ENCODE data around the gene CPTP.

Gene CPTP

GRCh38 chr1:1332031-1332755 lies 7.6 kb downstream of the CPTP start:
- H3K27me3 Mint-ChIP-seq: no peaks in the 10 kb centered on the region

GRCh38 chr1:1332774-1333480 lies 8.3 kb downstream of the CPTP start:
- H3K4me1 Mint-ChIP-seq: peaks cover 7% of the 10 kb centered on the region
- ATAC-seq: no peak
- DNase-seq: no peak
- H3K9me3 Mint-ChIP-seq: peaks cover 4 to 6% of the 10 kb centered on the region in 2 donors
- H3K27ac Mint-ChIP-seq: peak overlapping the region in 1 of 2 donors; percentile 42
- H3K4me3 Mint-ChIP-seq: no peak overlapping the region
- H3K27me3 Mint-ChIP-seq: no peaks in the 10 kb centered on the region

More at GRCh38 chr1:1332031-1332755, 7.6 kb downstream of the CPTP start:
- H3K4me3 Mint-ChIP-seq: no peak overlapping the region
- peak overlapping the region in 1 of 2 donors; percentile 27 for H3K27ac Mint-ChIP-seq
- DNase-seq (no peak), ATAC-seq (no peak)
- H3K9me3 Mint-ChIP-seq: peaks cover 4 to 6% of the 10 kb centered on the region in 2 donors
- peaks cover 12% of the 10 kb centered on the region for H3K4me1 Mint-ChIP-seq

- no peak overlapping the region for H3K4me3 Mint-ChIP-seq
- H3K9me3 Mint-ChIP-seq: peaks cover 4 to 6% of the 10 kb centered on the region in 2 donors
- H3K27me3 Mint-ChIP-seq: no peaks in the 10 kb centered on the region
- DNase-seq: no peak
- peak overlapping the region in 1 of 2 donors; percentile 71 for H3K27ac Mint-ChIP-seq
- ATAC-seq: no peak
- peaks cover 6% of the 10 kb centered on the region for H3K4me1 Mint-ChIP-seq
Measured at GRCh38 chr1:1333551-1334241, 9.1 kb downstream of the CPTP start.

GRCh38 chr1:1334835-1335234 lies 10.2 kb downstream of the CPTP start:
- ATAC-seq (no peak), DNase-seq (no peak)
- H3K27me3 Mint-ChIP-seq: no peaks in the 10 kb centered on the region
- H3K4me3 Mint-ChIP-seq: no peak overlapping the region
- H3K9me3 Mint-ChIP-seq: peaks cover 2 to 3% of the 10 kb centered on the region in 2 donors
- no peaks in the 10 kb centered on the region for H3K4me1 Mint-ChIP-seq
- peak overlapping the region in 1 of 2 donors; percentile 74 for H3K27ac Mint-ChIP-seq

GRCh38 chr1:1335283-1335682 lies 10.7 kb downstream of the CPTP start:
- Mint-ChIP-seq H3K27me3 (no peaks in the 10 kb centered on the region), H3K27ac (no peak overlapping the region), H3K4me1 (no peaks in the 10 kb centered on the region), H3K4me3 (no peak overlapping the region), H3K9me3 (no peaks in the 10 kb centered on the region)
- ATAC-seq: no peak
- no peak for DNase-seq

GRCh38 chr1:1335792-1336248 lies 11.2 kb downstream of the CPTP start:
- Mint-ChIP-seq H3K4me1 (no peaks in the 10 kb centered on the region), H3K27me3 (no peaks in the 10 kb centered on the region), H3K9me3 (peaks cover 0 to under 1% of the 10 kb centered on the region in 2 donors), H3K27ac (no peak overlapping the region), H3K4me3 (no peak overlapping the region)
- DNase-seq (no peak), ATAC-seq (no peak)

- no peak for DNase-seq
- H3K9me3 Mint-ChIP-seq: peaks cover 0 to 6% of the 10 kb centered on the region in 2 donors
- no peaks in the 10 kb centered on the region for H3K4me1 Mint-ChIP-seq
- ATAC-seq: no peak
- no peaks in the 10 kb centered on the region for H3K27me3 Mint-ChIP-seq
- no peak overlapping the region for H3K4me3 Mint-ChIP-seq
- H3K27ac Mint-ChIP-seq: no peak overlapping the region
Measured at GRCh38 chr1:1336446-1336845, 11.8 kb downstream of the CPTP start.

GRCh38 chr1:1336931-1337792 lies 12.6 kb downstream of the CPTP start:
- Mint-ChIP-seq H3K27me3 (no peaks in the 10 kb centered on the region), H3K9me3 (peaks cover 0 to 7% of the 10 kb centered on the region in 2 donors), H3K27ac (no peak overlapping the region), H3K4me3 (no peak overlapping the region), H3K4me1 (no peaks in the 10 kb centered on the region)
- no peak for ATAC-seq
- no peak for DNase-seq

GRCh38 chr1:1337793-1338147 lies 13.2 kb downstream of the CPTP start:
- Mint-ChIP-seq H3K9me3 (peaks cover 0 to 7% of the 10 kb centered on the region in 2 donors), H3K27ac (no peak overlapping the region), H3K4me3 (no peak overlapping the region), H3K4me1 (peaks cover 2% of the 10 kb centered on the region), H3K27me3 (no peaks in the 10 kb centered on the region)
- DNase-seq (no peak), ATAC-seq (peak; percentile 30)

- no peak overlapping the region for H3K27ac Mint-ChIP-seq
- H3K4me3 Mint-ChIP-seq: no peak overlapping the region
- ATAC-seq (no peak), DNase-seq (no peak)
- peaks cover 8% of the 10 kb centered on the region for H3K4me1 Mint-ChIP-seq
- H3K27me3 Mint-ChIP-seq: no peaks in the 10 kb centered on the region
- peaks cover 0 to 7% of the 10 kb centered on the region in 2 donors for H3K9me3 Mint-ChIP-seq
Measured at GRCh38 chr1:1338278-1338677, 13.7 kb downstream of the CPTP start.

GRCh38 chr1:1340185-1340584 lies 15.6 kb downstream of the CPTP start:
- H3K27ac Mint-ChIP-seq: no peak overlapping the region
- DNase-seq (no peak), ATAC-seq (no peak)
- H3K4me3 Mint-ChIP-seq: no peak overlapping the region
- H3K9me3 Mint-ChIP-seq: peaks cover 0 to 7% of the 10 kb centered on the region in 2 donors
- no peaks in the 10 kb centered on the region for H3K27me3 Mint-ChIP-seq
- H3K4me1 Mint-ChIP-seq: peaks cover 23% of the 10 kb centered on the region

GRCh38 chr1:1340791-1341548 lies 16.4 kb downstream of the CPTP start:
- no peaks in the 10 kb centered on the region for H3K27me3 Mint-ChIP-seq
- H3K4me1 Mint-ChIP-seq: peaks cover 27% of the 10 kb centered on the region
- no peak overlapping the region for H3K4me3 Mint-ChIP-seq
- no peak for ATAC-seq
- H3K9me3 Mint-ChIP-seq: peaks cover 0 to 7% of the 10 kb centered on the region in 2 donors
- H3K27ac Mint-ChIP-seq: no peak overlapping the region
- DNase-seq: no peak

GRCh38 chr1:1341549-1342021 lies 17.0 kb downstream of the CPTP start:
- Mint-ChIP-seq H3K4me3 (no peak overlapping the region), H3K27me3 (no peaks in the 10 kb centered on the region), H3K27ac (no peak overlapping the region), H3K4me1 (peaks cover 34% of the 10 kb centered on the region), H3K9me3 (peaks cover 0 to 7% of the 10 kb centered on the region in 2 donors)
- DNase-seq (no peak), ATAC-seq (no peak)

- H3K27ac Mint-ChIP-seq: no peak overlapping the region
- peaks cover 39% of the 10 kb centered on the region for H3K4me1 Mint-ChIP-seq
Measured at GRCh38 chr1:1342061-1342562, 17.5 kb downstream of the CPTP start.

More at GRCh38 chr1:1342061-1342562, 17.5 kb downstream of the CPTP start:
- H3K4me3 Mint-ChIP-seq: no peak overlapping the region
- ATAC-seq (peak; percentile 3), DNase-seq (no peak)
- H3K27me3 Mint-ChIP-seq: no peaks in the 10 kb centered on the region
- peaks cover 0 to 7% of the 10 kb centered on the region in 2 donors for H3K9me3 Mint-ChIP-seq

Data from stimulated activated naive CD8-positive, alpha-beta T cell treated with anti-CD3 and anti-CD28 coated beads, Interleukin-15, amount 100 ng/mL, for 72 hours (primary cell).